HUES6 (cell line): Measurements from ENCODE around the gene TMPRSS4.

Experiments
- H3K27ac ChIP-seq: 2 replicates; pipeline ENCODE4 v1.7.0; 2013; ENCODE audit warnings: low read depth, mild to moderate bottlenecking, low read length, inconsistent platforms
- H3K27me3 ChIP-seq: 2 replicates; pipeline ENCODE4 v1.6.1; 2013; ENCODE audit warnings: low read length; ENCODE audit not compliant: control insufficient read depth, insufficient read depth
- H3K36me3 ChIP-seq: 2 replicates; pipeline ENCODE4 v1.6.1; 2013; ENCODE audit warnings: low read length; ENCODE audit not compliant: control insufficient read depth, insufficient read depth
- H3K4me1 ChIP-seq: 2 replicates; pipeline ENCODE4 v1.6.1; 2013; ENCODE audit warnings: low read length; ENCODE audit not compliant: control insufficient read depth, insufficient read depth
- H3K4me3 ChIP-seq: 2 replicates; pipeline ENCODE4 v1.5.1; 2013; ENCODE audit warnings: low read depth, low read length
- H3K9ac ChIP-seq: one replicate; pipeline ENCODE4 v1.6.1; 2013; ENCODE audit warnings: mild to moderate bottlenecking, low read length
- H3K9me3 ChIP-seq: 2 replicates; pipeline ENCODE4 v1.6.1; 2013; ENCODE audit warnings: low read depth, low read length; ENCODE audit not compliant: control insufficient read depth, insufficient read depth

Gene TMPRSS4

GRCh38 chr11:118067006-118067405, 9.9 kb upstream of the TMPRSS4 start:
- H3K36me3 ChIP-seq: no peaks in the 10 kb centered on the region
- H3K4me3 ChIP-seq: no peak overlapping the region
- no peaks in the 10 kb centered on the region for H3K9me3 ChIP-seq
- H3K27me3 ChIP-seq: no peaks in the 10 kb centered on the region
- H3K27ac ChIP-seq: no peak overlapping the region
- no peak overlapping the region for H3K9ac ChIP-seq
- peaks cover 5% of the 10 kb centered on the region; the same call in 1 of the 2 replicates for H3K4me1 ChIP-seq

- Histone ChIP-seq H3K27ac (no peak overlapping the region), H3K27me3 (no peaks in the 10 kb centered on the region), H3K36me3 (no peaks in the 10 kb centered on the region), H3K9ac (no peak overlapping the region), H3K9me3 (no peaks in the 10 kb centered on the region), H3K4me1 (peaks cover 5% of the 10 kb centered on the region; the same call in 1 of the 2 replicates), H3K4me3 (no peak overlapping the region)
These were observed 8.5 kb upstream of the TMPRSS4 start for GRCh38 chr11:118068206-118068944.

- Histone ChIP-seq H3K27me3 (no peaks in the 10 kb centered on the region), H3K9me3 (no peaks in the 10 kb centered on the region), H3K4me1 (peaks cover 5% of the 10 kb centered on the region; the same call in 1 of the 2 replicates), H3K9ac (no peak overlapping the region), H3K27ac (no peak overlapping the region), H3K4me3 (no peak overlapping the region), H3K36me3 (no peaks in the 10 kb centered on the region)
These were observed 7.8 kb upstream of the TMPRSS4 start for GRCh38 chr11:118068945-118069612.

DNA sequence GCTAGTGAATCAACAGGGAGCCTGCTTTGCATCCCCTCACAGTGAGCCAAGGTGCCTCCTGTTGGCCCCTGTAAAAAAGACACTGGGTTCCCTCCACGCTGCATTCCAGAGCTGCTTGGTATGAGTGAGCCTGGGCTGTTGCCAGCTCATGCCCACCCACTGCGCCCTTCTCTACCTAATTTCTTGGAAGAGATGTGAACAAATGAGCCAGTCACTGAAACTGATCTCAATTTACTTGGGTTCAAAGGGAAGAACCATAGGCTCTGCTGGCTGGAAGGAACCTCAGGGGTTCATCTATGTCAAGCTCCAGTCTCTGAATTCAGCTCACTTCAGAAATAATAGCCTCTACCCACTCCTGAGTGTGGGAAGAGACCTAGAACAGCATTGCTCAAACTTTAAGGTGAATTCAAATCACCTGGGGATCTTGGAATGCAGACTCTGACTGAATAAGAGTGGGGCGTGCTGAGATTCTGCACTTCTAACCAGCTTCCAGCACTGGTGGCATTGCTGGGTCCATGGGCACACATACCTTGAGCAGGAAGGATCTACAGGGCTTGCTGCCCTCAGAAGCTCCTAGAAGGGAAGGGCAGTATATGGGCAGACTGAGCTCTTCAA, 5.4 kb upstream of the TMPRSS4 start:
- Histone ChIP-seq H3K36me3 (no peaks in the 10 kb centered on the region), H3K27ac (no peak overlapping the region), H3K9ac (no peak overlapping the region), H3K27me3 (no peaks in the 10 kb centered on the region), H3K4me1 (peaks cover 7% of the 10 kb centered on the region; the same call in 1 of the 2 replicates), H3K4me3 (no peak overlapping the region), H3K9me3 (no peaks in the 10 kb centered on the region)

DNA sequence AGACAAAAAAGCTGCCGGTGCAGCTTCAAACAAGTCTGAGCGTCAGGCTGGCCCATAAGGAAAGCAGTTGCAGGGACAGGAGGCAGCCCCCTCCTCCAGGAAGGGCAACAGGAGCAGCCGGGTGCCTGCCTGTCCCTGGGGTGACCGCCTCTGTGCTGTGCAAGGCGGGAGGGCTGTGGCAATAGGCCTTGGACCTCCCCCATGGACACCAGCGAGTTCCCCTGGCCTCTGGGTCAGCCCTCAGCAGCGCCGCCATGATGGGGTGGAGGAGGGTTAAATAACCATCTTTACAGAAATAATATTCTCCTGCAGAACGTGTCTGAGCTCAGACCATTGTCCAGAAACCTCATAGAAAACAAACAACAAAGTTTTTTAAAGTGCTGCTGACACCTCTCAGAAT, 3.3 kb upstream of the TMPRSS4 start:
- Histone ChIP-seq H3K4me1 (peaks cover 14% of the 10 kb centered on the region), H3K36me3 (no peaks in the 10 kb centered on the region), H3K4me3 (no peak overlapping the region), H3K27me3 (no peaks in the 10 kb centered on the region; the same call in 1 of the 2 replicates), H3K27ac (no peak overlapping the region), H3K9ac (no peak overlapping the region), H3K9me3 (no peaks in the 10 kb centered on the region)

DNA sequence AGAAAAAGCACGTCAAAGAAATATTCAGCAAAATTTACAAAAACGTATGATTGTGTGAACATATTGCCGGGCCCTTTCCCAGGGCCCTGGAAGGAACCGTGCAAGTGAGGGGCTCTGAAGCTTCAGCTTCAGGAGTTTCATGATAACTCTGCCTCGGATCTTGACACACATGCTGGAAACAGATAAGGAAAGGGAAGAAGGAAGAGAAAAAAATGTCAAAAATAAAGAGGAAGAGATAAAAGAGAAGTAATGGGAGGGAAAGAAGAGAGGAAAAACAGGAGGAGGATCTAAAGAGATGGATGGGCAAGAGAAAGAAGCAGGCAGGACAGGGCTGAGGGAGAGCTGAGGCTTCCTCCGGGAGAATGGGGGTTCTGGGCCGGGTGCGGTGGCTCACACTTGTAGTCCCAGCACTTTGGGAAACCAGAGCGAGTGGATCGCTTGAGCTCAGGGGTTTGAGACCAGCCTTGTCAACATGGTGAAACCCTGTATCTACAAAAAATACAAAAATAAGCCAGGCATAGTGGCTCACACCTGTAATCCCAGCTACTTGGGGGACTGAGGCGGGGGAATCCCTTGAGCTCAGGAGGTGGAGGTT, 2.7 kb upstream of the TMPRSS4 start:
- Histone ChIP-seq H3K27ac (no peak overlapping the region), H3K4me3 (no peak overlapping the region), H3K27me3 (no peaks in the 10 kb centered on the region; the same call in 1 of the 2 replicates)

DNA sequence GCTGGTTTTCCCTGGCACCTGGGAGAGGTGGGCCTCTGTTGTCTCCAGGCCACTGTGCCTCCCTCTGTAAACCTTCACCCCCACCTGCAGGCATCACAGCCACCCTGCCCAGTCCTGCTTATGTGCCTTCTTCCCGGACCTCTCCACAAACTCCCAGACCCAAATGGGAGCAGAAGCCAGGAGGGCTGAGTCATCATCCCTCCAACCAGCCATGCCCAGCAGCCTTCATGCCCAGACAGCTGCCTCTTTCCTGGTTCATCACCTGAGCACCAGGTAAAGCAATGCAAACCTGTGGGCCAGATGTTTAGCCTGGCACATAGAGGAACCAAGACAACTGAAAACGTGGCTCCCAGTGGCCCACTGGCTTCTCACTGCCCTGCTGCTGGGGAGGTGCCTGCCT, 2.1 kb upstream of the TMPRSS4 start:
- Histone ChIP-seq H3K36me3 (no peaks in the 10 kb centered on the region), H3K4me3 (no peak overlapping the region), H3K9me3 (no peaks in the 10 kb centered on the region), H3K9ac (no peak overlapping the region), H3K27ac (no peak overlapping the region), H3K27me3 (no peaks in the 10 kb centered on the region; the same call in 1 of the 2 replicates), H3K4me1 (peaks cover 14% of the 10 kb centered on the region)

More for the DNA sequence above, 2.7 kb upstream of the TMPRSS4 start:
- Histone ChIP-seq H3K9ac (no peak overlapping the region), H3K4me1 (peaks cover 14% of the 10 kb centered on the region), H3K36me3 (no peaks in the 10 kb centered on the region), H3K9me3 (no peaks in the 10 kb centered on the region)

DNA sequence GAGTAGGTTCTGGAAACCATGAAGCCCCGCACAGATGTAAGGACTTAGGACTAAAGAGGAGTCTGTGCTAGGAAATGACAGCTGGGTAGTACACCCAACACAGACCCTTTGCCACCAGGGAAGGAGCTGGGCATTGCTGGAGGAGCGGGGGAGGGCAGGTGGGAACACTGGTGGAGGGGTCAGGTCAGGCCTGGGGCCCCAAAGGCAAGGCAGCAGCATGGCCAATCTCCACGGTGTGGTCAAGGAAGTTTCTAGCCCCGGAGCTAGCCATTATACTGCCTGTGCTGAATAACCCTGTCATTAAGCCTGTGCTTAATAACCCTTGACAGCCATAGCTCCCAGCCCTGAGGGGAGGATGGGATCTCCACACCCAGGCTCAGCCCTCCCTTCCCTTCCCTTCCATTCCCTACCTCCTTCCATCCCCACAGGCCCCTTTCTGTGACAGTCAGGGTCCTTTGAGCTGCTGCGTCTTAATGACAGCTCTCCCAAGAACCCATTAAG, 2.1 kb downstream of the TMPRSS4 start:
- peaks cover 15% of the 10 kb centered on the region for H3K4me1 ChIP-seq
- no peak overlapping the region for H3K27ac ChIP-seq
- H3K4me3 ChIP-seq: no peak overlapping the region
- no peaks in the 10 kb centered on the region for H3K9me3 ChIP-seq
- no peaks in the 10 kb centered on the region for H3K36me3 ChIP-seq
- no peaks in the 10 kb centered on the region; the same call in 1 of the 2 replicates for H3K27me3 ChIP-seq
- no peak overlapping the region for H3K9ac ChIP-seq

GRCh38 chr11:118079491-118079890, 2.6 kb downstream of the TMPRSS4 start:
- Histone ChIP-seq H3K9me3 (no peaks in the 10 kb centered on the region), H3K9ac (no peak overlapping the region), H3K27me3 (no peaks in the 10 kb centered on the region; the same call in 1 of the 2 replicates), H3K27ac (no peak overlapping the region), H3K36me3 (no peaks in the 10 kb centered on the region), H3K4me3 (no peak overlapping the region), H3K4me1 (peaks cover 15% of the 10 kb centered on the region)

DNA sequence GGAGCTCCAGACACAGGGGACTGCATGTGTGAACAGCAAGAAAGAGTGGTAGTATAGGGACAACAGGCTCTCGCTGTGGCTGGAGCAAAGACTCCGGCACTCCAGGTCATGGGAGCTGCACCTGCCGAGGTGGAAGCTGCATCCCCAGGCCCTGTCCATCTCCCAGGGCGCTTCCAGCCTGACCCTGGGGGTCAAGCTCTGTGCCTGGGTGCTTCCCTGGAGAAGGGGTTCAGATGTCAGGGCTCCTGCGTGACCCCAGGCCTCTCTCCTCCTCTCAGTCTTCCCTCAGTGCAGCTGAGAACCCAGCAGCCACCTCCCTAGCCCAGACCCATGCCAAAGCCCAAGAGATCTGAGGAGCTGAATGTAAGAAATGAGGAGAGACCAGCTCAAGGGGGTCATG, 3.4 kb downstream of the TMPRSS4 start:
- H3K27ac ChIP-seq: no peak overlapping the region
- no peaks in the 10 kb centered on the region; the same call in 1 of the 2 replicates for H3K27me3 ChIP-seq
- no peaks in the 10 kb centered on the region for H3K9me3 ChIP-seq
- no peaks in the 10 kb centered on the region for H3K36me3 ChIP-seq
- no peak overlapping the region for H3K4me3 ChIP-seq
- H3K9ac ChIP-seq: no peak overlapping the region
- peaks cover 15% of the 10 kb centered on the region for H3K4me1 ChIP-seq
